NCI-H446 (cell line): Measurements from ENCODE around the gene CABS1.

Experiments
- DNase-seq, 2 experiments: peaks; one replicate each; lab custom pipeline; 2025; lab: John Stamatoyannopoulos, UW

The CABS1 gene

DNA sequence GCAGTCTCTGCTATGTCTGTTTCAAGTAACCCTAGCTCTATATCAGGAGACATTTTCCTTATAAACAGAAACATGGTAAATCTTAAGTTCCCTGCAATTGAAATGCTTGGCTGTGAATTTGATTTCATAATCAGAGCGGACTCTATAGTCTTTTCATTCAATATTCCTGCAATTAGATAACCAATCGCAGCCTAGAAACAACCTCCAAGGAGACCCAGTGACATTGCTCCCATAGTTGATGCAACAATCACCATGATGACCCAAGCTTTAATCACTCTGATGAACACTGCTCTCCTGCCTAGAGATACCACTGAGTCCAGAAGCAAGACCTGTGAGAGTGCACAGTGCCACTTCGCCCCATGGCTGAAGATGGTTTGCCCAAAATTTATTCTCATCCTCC lies at the start of gene CABS1:
CABS1 (plus strand) TSS at position 301 of the 400 bp plus-strand sequence; CDS start at position 360, 59 bp downstream.
- no peak for DNase-seq

DNA sequence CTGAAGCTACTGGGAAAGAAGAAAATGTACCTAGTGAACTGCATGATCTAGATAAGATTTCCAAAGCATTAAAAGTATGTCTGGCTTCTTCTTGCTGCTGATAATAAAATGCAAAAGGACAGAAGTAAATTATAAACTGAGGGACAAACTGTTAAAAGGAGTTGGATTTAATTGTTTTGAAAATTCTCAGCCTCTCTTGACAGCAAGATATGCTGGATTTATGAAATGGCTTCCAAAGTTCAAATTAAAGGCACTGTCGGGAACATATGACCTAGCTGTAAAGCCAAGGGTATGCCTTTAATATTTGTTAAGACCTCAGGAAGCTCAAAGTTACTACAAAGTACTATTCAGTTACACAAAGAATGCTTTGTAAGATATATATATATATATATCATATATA lies 46.1 kb upstream of the CABS1 start:
- no peak for DNase-seq

DNA sequence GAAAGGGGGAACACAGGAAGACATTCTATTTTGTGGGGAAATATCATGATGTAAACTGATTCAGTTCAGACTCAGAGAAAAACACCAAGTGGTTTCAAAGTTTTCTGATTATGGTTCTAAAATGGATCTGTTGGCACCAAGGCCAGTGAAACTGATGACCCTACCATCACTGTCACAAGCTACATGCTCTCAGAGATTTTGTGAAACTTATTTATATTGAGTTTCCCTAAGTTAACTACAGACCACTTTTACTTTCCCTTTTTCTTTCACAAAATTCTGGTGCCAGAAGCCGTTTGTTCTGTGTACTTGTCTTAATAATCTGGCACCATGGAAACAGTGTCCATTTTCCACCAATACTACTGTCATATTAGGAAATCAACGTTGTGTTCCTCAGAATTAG lies 43.4 kb upstream of the CABS1 start:
- DNase-seq, result no peak

DNA sequence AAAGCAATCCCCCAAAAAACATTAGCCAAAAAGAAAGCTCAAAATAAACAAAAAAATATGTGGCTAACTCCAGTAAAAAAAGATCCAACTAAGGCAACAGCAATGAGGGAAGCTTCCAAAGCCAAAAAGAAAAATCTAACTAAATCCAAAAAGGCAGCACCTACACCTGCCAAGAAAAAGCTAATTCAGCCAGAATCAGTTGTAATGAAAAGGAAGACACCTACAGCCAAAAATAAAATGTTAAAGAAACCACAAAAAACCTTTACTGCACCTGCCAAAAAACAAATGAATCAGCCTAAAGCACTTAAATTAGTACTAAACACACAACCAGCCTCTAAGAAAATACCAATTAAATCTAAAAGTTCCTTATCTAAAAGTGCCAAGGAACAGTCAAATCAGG lies 37.2 kb upstream of the CABS1 start:
- no peak for DNase-seq

DNA sequence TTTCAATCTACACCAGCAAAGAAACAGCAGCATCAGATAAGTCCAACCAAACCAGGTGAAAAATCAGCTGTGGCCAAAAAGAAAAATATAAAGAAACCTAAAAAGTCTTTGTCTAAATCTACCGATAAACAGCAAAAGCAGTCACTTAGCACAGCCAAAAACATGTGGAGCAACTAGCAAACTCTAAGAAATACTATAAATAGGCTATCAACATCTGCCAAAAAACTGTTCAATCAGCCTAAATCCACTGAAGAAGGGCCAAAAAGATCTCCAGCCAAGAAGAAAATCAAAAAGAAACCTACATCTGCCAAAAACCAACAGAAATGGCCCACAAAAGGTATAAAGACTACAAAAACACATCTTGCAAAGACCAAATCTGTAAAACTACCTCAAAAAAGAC lies 36.7 kb upstream of the CABS1 start:
- no peak for DNase-seq

DNA sequence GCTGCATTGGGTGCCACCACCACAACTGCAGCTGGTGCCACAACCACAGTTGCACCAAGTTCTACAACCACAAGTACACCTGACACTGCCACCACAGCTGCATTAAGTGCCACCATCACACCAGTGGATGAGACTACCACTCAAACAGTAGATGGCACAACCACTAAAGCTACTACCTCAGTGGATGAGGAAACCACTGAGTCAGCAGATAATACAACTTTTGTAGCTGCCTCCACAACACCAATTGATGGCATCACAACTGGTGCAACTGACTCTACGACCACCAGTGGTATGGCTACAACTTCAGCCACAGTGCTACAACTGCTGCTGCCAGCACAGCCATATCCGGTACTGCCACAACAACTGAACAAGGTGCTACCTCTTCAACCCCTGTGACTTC lies 35.1 kb upstream of the CABS1 start:
- no peak for DNase-seq

DNA sequence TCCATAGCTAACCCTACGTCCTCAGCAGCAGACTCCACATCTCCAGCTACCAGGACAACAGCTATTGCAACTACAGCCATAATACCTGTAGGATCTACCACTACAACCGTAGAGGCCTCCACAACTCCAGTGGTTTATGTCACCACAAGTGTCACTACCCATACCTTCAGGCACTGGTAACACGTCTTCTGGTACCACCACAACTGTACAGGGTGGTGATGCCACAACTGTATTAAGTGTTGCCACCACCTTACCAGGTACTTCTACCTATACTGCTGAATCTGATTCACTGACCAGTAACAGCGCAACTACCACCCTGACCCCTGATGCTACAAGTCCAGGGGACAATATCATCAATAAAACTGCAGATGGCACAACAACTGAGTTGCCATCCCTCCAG lies 34.6 kb upstream of the CABS1 start:
- no peak for DNase-seq

DNA sequence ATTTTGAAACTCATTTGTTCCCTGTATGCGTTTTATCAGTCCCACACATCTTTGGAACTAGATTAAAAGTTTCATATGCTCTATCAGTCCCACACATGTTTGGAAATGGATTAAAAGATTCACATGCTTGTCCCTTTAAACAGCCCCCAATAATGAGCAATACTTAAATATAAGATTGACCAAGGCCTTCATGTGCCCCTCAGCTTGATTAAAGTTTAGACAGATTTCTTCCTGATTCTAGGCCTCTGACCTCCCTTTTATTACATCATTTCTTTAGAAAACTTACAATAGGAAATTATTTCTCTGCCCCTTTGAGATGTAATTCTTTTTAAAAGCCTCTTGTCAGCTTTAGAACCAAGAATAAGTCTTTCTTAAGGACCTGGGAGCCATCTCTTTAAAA lies 31.7 kb upstream of the CABS1 start:
- no peak for DNase-seq

DNA sequence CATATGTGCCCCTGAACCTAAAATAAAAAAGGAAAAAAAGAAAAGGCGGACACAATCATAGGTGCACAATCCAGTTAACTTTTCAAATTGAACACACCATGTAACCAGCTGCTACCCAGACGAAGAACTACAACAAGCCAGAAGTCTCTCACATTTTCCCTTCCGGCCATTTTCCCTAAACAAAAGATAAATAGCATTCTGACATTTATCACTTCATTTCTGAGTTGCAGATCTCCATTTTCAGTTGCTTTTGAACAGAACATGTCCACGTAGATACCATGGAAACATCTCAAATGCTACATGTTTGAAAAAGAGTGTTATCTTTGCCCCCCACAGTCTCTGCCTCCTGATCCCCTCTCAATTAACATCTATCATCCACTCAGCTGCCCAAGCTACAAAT lies 29.2 kb upstream of the CABS1 start:
- no peak for DNase-seq

DNA sequence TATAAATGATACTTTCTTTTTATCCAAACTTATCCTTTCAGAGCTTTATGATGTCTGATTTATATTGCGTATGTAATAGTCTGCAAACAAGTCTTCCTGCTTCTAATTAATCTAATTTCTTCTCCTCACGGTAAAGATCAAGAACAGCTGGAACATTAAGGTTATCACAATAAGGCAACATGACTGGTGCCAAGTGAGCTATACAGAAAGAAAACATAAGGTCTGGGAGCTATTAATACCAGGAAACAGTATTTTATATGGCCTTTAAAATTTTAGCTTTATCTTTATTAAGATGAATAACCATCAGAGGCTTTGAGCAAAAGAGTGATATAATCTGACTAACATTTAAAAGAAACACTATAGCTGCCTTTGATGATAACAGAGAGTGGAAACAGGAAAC lies 28.7 kb upstream of the CABS1 start:
- no peak for DNase-seq

DNA sequence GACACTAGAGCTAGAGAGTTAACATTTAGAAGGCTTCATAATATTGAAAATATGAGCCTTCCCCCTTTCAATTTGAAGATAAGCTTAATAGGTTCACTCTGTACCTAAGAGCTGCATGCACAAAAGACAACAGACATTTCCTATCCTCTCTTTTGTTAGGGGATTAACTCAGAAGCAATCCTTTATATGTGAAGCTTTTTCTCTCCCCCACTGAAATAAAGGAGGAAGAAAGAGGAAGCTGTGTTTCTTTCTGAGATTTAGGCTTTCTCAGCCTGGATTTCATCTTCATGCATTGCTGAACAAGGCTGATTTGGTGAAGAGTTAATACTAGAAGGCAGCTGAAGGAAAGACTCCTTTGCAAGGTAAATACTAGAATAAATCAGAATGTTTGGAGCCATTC lies 21.0 kb upstream of the CABS1 start:
- no peak for DNase-seq

DNA sequence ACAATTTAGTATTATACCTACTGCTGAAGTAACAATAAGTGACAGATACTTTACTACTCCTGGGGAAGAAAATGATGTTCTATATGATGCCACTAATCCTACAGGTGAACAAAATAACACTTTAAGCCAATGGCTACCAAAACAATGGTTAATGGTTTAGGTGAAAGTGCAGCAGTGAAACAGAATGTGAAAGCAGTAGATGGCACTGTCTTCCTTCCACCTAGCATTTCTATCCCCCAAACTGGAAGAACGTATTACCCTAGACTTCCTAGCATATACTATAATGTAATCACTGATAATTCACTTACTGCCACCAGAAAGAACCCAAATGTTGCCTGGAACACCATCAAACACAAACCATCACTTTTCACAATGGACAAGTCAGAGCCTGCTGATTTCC lies 18.9 kb upstream of the CABS1 start:
- no peak for DNase-seq

DNA sequence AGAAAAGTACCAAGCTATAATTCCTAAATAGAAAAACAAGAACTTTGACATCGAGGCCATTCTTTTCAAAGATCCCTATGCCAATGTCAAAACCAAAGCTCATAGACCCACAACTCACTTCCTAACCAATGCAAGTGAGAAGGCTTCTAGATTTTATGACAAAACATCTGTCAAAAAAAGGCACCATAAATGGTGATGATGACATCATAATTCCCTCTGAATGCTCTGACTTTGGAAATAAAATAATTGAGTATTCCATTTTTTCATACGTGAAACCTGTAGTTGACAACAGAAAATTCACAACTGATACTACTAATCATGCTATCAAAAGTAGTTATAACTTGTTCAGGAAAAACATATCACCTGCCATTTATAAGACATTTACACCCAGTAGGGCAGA lies 8.7 kb upstream of the CABS1 start:
- DNase-seq, result no peak

DNA sequence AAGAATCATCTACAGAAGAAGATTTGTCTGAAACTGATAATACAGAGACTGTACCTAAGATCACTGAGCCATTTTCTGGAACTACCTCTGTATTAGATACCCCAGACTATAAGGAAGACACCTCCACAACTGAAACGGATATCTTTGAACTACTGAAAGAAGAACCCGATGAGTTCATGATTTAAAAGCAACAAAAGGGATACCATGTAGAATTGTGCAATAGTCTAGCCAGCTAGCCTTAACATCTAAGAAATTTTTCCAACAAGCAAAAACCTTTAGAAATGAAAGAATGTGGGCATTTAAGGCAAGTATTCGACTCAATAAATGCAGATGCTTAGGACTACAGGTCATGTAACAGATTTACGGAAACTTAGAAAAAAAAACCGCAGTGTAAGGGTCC lies 1.3 kb downstream of the CABS1 start:
- no peak for DNase-seq

DNA sequence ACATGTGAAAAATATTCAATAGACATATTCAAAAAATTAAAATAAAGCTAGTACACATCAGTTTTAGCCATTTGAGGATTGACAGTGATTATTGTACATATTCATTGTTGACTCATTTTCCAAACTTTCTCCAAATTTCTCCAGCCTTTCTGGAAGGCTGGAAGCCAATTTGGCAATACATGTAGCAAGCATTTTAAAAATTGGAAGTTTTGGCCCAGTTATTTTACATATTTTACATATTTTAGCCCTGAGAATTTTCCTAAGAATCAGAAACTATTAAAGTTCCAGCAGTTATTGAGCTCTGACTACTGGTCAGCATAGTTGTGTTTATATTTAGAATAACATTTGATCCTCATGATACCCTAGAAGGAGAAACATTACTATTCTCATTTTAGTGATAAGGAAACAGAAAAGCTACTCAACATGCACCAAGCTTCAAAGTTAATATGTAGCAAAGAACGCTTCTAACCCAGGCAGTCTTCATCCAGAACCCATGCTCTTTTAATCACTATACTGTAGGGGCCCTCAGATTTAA lies 3.2 kb downstream of the CABS1 start:
- no peak for DNase-seq

DNA sequence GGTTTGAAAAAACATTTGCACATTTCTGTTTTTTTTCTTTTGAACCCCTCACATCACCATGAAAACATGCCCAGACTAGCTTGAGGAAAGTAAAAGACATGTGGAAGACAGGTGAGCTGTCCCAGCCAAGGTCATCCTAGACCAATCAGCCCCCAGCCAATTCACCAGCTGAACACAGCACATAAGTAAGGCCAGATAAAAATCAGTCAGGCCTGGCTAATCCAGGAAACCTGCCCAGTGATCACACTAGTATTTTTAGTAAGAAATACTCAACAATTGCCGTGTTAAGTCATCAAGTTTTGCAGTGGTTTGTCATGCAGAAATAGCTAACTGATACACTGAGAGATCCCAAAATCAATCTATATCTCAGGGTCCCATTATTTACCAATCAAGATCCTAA lies 21.4 kb downstream of the CABS1 start:
- DNase-seq, result no peak

DNA sequence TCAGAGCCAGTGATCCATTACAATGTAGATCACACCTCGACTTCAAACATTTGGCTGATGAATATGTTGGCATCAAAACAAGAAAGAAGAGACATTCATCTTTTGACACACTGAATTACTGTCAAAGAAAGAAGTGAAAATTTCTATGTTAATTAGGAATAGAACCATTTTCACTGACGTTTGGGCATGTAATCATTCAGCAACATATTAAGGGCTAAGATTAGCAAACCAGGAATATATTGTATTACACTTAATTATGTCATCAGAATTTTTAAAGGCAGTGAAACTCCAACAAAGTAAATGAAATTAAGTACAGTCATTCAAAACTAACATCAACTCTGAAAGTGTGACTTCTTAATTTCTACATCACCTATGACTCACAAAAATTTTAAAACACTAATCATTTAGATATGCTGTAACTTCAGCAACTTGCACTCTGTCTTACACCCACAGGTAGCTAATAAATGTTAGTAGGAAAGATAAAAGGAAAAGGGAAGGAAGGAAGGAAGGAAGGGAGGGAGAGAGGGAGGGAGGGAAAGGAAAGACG lies 24.4 kb downstream of the CABS1 start:
- no peak for DNase-seq

DNA sequence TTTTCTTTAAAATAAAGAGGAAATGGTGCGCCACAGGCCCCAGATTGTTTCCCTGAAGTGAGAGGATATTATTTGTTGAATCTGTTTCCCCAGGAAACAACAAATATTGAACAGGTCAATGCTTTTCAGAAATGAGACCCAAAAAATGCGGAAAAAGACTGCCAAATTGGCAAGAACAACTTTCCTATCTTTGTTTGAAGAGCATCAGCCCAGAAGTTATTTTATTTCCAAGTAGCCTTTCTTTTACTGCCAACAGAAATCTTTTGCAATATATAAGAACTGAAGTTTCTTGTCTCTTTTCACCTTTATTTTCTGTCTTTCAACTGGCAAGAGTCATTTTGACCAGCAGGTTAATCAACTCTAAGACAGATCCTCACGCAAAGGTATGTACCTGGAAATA lies 25.7 kb downstream of the CABS1 start, which contains the start of gene SMR3A:
SMR3A (plus strand) TSS at position 301 of the 400 bp plus-strand sequence. CDS start 1,356 bp downstream, outside the sequence.
- DNase-seq, result no peak

DNA sequence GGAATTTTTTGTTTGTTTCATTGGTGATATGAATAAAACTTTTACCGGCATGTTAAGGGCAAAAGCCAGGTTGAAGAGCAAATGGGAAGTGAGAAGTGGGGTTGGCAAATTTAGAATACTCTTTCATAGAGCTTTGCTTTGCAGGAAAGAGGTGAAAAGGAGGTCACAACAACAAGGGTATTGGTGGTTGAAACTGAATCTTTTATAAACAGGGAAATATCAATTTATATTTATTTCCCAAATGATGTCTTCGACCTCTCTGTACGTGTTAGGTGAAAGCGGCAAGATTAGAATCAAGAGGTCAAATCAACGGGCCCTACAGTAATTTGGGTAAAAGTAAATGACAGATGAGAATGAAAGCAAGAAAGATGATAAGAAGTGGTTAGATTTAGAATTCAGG lies 29.2 kb downstream of the CABS1 start:
- no peak for DNase-seq

DNA sequence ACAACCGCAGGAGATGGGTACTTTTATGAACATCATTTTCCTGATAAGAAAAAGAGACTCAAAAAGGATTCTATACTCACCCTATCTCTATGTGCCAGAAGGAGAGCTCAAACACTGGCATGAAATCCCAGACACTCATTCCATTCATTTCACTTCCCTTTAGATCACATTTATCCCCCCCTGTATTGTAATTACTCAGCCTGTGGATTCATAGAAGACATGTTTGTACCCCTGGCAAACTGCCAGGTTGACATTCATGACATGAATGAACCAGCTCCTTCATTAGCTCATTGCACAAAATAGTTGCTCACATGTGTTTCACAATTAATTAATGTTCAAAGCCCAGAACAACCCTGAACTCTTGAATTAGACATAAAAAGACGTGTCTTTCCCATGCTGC lies 30.7 kb downstream of the CABS1 start:
- DNase-seq, result no peak

DNA sequence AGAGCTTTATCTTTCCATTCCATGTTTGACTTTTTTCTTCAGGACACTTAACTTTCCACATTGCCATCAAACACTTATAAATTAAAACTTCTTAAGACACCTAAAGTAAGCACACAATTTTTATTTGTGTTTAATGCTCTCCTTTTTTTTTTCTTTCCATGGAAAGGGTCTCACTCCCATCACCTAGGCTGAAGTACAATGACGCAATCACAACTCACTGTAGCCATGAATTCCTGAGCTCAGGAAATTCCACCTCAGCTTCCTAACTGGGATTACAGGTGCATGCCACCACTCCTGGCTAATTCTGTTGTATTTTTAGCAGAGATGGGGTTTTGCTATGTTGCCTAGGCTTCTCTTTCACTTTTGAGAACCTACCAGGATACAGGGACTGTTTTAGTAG lies 33.0 kb downstream of the CABS1 start:
- no peak for DNase-seq

DNA sequence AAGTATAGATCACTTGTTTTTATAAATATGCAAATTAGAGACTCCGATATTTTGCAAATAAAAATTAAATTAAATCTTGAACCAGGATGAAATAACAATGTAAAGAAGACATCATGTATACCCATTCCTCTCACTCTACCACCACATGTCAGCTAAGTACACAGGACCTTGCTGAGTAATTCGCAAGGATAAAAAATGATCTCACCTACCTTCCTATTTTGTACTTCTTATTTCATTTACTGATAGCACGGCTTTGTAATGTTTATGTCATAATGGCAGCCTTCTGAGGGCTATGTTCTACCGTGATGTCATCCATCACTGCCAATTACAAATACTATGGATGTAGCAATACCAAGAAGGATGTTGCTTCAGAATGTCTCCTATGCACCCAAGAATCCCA lies 37.2 kb downstream of the CABS1 start:
- no peak for DNase-seq

DNA sequence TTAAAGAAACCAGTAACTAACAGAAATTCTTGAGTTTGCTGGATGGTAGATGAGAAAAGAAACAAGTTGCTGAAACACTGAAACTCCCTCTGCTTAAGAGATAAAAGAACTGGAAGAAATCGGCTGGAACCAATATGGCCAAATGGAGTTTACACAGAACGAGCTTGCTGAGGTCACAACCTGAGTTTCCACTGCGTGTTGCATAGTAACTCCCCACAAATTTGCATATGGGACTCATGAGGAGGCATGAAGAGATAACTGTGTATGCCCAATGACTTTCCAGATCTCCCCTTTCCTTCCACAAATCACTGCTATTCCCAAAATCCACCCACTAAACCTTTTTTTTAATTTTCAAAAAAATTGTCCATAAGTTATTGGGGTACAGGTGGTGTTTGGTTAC lies 38.0 kb downstream of the CABS1 start:
- DNase-seq, result no peak

DNA sequence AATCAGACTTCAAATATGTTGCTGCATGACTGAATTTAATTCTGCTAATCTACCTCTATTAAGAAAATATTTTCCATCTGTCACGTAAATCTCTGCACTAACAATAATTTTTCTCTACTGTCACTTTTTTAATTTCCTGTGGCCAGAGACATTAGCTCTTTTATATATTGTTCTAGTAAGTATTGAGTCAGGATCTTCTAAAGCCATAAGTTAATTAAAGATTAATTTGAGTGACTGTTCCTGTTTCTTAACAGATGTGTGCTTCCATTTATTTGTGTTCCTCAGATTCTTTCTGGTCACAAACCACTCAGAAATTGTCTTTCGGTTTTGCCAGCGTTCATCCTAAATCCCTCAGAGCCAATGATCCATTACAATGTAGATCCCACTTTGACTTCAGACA lies 45.8 kb downstream of the CABS1 start:
- DNase-seq, result no peak
